ENCODE measurements around the gene TIRAP.

The TIRAP gene

DNA sequence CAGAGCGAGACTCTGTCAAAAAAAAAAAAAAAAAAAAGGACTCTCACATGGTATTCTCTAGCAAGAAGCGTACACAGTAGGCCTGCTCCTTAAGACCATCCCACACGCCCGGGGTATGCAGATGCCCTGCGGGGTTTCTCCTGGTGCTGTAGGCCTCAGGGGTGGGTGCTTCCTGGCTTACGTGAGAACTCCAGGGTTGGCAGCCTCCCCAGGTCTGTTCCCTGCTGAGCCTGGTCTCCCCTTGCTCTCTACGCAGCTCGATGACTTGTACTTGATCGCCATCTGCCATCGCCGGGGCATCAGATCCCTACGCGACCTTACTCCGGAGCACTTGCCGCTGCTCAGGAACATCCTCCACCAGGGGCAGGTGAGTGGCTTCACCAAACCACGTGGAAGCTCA, 60.2 kb downstream of the TIRAP start:
- DNase-seq (ENCODE audit: low read depth): no peak

Data from activated T-cell treated with anti-CD3 and anti-CD28 coated beads for 48 hours (primary cell).